GM18511 (cell line): ENCODE results near the gene PLXNB3.

ENCODE experiments used
- ATAC-seq: cut with Tn5 transposase; IDR thresholded peaks from one replicate; pipeline ENCODE4 v1.9.1; 2021; ENCODE audit warnings: mild to moderate bottlenecking, moderate library complexity; ENCODE audit not compliant: unreplicated experiment

The PLXNB3 gene

DNA sequence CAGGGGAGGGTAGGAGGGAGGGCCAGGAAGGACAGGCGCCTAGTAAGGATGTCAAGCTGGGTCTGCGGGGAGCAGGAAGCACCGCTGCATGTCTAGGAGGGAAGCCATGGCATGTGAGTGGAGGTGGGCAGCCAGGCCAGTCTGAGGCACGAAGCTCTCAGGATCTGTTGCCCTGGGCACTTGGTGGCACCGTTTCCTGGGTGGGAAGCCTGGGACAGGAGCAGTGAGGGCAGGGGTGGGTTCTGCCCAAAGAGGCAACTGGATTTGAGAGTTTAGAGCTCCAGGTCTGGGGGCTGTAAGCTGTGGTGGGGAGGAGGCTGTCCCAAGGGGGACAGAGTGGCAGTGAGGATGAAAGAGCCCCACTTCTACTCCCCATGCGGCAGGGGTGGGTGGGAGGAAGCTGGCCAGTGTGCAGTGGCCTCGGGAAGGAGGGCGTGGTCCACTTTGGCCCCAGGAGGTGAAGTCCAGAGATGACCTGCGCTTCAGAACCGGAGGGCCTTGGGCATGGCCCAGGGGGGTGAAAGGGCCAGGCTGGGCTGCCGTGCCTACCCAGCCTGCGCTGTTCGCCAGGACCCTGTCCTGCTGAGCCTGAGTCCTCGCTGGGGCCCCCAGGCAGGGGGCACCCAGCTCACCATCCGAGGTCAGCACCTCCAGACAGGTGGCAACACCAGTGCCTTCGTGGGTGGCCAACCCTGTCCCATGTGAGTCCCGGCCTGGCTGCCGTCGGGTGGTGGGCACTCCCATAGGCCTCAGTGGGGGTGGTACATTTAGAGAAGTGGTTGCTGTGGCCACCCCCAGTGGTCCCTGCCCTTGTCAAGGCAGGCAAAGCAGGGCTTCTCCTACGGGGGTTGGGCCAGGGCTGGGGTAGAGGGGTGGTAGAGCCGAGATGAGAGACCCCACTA is 8.5 kb downstream of the PLXNB3 start:
- ATAC-seq, result no peak

DNA sequence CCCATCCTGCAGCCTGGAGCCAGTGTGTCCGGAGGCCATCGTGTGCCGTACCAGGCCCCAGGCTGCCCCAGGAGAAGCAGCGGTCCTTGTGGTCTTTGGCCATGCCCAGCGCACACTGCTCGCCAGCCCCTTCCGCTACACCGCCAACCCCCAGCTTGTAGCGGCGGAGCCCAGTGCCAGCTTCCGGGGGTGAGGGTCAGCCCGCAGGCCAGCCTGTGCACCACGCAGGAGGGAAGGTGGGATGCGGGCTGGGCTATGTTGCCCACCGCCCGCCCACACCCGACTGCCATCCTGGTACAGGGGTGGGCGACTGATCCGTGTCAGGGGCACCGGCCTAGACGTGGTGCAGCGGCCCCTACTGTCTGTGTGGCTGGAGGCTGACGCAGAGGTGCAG is 9.2 kb downstream of the PLXNB3 start:
- ATAC-seq, result no peak

DNA sequence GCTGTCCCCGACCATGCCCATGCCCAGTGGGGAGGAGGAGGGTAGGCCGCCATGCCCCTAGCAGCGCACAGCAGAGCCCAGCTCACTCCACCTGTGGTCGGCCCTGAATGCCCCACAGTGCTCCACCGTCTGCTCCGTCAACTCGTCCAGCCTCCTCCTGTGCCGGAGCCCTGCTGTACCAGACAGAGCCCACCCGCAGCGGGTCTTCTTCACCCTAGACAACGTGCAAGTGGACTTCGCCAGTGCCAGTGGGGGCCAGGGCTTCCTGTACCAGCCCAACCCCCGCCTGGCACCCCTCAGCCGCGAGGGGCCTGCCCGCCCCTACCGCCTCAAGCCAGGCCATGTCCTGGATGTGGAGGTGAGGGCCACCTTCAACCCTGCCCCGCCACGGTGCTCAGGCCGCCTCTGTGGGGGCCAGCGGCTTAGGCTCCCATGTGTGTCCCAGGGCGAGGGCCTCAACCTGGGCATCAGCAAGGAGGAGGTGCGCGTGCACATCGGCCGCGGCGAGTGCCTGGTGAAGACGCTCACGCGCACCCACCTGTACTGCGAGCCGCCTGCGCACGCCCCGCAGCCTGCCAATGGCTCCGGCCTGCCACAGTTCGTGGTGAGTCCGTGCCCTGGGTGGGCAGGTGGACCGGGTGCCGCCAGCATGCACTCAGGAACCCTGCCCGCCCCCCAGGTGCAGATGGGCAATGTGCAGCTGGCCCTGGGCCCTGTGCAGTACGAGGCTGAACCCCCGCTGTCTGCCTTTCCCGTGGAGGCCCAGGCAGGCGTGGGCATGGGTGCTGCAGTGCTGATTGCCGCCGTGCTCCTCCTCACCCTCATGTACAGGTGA is 9.9 kb downstream of the PLXNB3 start:
- no peak for ATAC-seq

DNA sequence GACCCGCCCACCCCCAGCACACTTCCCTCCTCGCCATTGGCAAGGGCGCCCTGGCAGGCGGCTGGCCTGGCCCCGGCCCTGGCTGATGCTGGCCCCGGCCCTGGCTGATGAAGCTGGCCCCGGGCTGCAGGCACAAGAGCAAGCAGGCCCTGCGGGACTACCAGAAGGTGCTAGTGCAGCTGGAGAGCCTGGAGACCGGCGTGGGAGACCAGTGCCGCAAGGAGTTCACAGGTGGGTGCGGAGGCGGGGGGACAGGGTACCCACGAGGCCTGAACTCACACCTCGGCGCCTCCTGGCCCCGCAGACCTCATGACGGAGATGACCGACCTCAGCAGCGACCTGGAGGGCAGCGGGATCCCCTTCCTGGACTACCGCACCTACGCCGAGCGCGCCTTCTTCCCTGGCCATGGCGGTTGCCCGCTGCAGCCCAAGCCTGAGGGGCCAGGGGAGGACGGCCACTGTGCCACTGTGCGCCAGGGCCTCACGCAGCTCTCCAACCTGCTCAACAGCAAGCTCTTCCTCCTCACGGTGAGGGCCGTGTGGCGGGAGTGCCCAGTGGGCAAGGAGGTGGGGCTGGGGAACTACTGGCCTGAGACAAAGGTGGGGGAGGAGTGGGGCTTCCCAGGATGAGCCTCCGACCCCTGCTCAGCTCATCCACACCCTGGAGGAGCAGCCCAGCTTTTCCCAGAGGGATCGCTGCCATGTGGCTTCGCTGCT is 10.7 kb downstream of the PLXNB3 start:
- ATAC-seq, result no peak

DNA sequence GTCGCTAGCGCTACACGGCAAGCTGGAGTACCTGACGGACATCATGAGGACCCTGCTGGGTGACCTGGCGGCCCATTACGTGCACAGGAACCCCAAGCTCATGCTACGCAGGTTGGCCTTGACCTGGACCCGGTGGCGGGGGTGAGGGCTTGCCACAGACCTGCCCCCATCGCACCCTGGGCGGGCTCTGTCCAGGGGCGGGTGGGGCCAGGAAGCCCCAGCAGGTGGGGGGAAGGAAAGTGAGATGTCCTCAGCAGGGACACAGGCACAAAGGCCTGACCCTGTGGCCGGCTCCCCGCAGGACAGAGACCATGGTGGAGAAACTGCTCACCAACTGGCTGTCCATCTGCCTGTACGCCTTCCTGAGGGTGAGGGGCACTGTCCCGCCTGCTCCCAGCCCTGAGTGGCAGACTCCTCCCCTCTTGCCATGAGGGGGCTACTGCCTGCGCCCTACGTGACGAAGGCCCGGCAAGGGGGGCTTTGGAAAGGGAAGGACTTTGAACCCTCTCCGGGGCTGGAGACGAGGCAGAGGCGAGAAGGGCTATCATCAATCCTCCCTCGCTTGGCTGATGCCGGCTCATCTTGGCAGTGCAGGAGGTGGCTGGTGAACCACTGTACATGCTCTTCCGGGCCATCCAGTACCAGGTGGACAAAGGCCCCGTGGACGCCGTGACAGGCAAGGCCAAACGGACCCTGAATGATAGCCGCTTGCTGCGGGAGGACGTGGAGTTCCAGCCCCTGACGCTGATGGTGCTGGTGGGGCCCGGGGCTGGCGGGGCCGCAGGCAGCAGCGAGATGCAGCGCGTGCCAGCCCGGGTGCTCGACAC is 11.5 kb downstream of the PLXNB3 start:
- ATAC-seq, result no peak

DNA sequence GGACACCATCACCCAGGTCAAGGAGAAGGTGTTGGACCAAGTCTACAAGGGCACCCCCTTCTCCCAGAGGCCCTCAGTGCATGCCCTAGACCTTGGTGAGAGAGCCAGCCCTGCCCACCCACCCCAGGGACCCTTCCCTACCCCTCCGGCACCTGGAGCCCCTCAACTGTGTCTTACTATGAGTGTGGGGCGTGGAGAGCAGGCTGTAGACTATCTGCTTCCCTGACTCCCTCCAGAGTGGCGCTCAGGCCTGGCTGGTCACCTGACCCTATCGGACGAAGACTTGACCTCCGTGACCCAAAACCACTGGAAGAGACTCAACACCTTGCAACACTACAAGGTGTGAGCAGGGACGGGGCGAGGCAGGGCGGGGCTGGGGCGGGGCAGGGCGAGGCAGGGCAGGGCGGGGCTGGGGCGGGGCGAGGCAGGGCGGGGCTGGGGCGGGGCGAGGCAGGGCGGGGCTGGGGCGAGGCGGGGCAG is 12.1 kb downstream of the PLXNB3 start:
- ATAC-seq, result no peak

DNA sequence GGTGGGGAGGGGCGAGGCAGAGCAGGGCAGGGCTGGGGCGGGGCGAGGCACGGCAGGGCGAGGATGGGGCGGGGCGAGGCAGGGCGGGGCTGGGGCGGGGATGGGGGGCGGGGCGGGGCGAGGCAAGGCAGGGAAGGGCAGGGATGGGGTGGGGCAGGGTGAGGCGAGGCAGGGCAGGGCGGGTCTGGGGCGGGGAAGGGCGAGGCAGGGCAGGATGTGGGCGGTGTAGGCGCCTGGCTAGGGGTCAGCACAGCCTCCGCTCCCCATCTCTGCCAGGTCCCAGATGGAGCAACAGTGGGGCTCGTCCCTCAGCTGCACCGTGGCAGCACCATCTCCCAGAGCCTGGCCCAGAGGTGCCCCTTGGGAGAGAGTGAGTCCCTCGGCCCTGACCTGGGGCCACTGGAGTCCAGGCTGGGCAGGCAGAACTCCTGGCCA is 12.6 kb downstream of the PLXNB3 start:
- no peak for ATAC-seq

DNA sequence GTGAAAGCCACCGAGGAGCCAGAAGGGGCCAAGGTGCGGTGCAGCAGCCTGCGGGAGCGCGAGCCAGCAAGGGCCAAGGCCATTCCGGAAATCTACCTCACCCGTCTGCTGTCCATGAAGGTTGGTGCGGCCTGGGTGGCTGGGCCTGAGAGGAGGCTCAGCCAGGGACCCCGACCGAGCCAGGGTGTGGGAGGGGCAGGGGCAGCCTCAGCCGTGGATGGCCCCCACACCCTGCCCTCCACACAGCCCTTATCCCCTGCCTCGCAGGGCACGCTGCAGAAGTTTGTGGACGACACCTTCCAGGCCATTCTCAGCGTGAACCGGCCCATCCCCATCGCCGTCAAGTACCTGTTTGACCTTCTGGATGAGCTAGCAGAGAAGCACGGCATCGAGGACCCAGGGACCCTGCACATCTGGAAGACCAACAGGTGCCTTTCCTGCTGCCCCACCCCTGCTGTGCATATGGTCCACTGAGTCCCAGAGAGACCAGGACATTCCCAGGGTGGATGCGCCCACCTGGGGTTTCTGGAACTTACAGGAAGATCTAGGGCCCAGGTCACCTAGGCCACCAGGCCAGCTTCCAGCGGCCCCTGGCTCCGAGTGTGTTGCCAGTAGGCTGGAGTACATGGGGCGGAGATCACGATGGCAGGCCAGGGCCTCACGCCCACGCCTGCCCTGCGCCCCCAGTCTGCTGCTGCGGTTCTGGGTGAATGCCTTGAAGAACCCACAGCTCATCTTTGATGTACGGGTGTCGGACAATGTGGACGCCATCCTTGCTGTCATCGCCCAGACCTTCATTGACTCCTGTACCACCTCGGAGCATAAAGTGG is 13.4 kb downstream of the PLXNB3 start:
- no peak for ATAC-seq

DNA sequence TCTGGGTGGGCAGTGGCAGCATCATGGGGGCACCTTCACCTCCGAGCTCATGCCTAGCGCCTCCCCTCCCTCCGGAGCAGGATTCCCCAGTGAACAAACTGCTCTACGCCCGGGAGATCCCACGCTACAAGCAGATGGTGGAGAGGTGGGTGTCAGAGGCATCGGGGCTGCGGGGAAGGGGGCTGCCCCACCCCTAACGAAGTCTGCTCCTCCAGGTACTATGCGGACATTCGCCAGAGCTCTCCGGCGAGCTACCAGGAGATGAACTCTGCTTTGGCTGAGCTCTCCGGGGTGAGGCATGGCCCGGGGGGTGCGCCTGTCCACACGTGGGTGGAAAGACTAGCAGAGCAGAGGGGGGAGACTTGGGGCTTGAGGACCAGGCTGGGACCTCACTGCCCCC is 14.1 kb downstream of the PLXNB3 start:
- no peak for ATAC-seq

DNA sequence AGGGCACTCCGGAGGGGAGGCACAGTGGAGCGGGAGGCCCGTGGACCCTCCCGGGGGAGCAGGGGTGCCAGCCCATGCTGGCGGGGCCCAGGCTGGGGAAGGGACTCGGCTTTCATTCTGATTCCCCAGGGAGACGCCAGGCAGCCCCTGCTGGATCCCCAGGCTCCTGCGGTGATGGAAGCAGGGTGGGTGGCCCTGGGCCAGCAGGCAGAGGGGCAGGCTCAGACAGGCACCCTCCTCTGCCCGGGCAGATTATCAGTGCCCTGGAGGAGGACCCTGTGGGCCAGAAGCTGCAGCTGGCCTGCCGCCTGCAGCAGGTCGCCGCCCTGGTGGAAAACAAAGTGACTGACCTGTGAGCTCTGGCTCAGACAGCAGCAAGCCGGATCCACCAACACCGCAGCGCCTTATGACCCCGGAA is 14.6 kb downstream of the PLXNB3 start:
- no peak for ATAC-seq

DNA sequence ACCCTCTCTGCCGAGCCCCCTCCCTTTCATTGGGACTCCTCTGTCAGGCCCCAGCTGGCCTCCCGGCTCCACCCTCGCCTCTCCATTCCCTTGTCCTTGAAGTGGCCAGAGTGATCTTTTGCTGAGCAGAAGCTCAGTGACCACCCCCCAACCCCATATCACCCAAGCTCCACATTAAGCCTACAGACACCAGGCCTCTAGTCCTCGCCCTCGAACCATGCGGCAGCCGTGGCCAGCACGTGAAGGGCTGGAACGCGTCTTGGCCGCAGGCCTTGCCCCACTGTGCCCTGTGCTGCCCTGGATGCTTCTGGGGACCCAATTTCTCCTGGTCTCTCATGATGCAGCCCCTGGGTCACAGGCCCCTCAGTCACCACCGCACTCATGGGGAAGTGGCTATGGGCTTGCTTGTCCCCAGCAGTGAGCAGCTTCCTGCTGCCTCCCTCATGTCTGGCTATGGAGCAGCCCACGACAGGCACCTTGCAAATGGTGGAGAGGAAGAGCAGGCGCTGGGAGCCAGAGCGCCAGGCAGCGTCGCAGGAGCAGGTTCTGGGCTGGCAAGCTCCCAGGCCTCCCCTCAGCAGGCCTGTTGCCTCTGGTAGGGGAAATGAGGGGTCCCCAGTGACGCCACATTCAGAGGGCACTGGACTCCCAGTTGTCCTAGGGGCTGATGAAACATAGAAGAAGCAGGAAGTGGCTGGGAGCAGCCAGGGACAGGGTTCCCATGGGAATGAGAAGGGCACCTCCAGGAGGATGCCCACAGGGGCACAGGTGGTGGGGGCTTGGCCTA is 16.0 kb downstream of the PLXNB3 start:
- no peak for ATAC-seq

DNA sequence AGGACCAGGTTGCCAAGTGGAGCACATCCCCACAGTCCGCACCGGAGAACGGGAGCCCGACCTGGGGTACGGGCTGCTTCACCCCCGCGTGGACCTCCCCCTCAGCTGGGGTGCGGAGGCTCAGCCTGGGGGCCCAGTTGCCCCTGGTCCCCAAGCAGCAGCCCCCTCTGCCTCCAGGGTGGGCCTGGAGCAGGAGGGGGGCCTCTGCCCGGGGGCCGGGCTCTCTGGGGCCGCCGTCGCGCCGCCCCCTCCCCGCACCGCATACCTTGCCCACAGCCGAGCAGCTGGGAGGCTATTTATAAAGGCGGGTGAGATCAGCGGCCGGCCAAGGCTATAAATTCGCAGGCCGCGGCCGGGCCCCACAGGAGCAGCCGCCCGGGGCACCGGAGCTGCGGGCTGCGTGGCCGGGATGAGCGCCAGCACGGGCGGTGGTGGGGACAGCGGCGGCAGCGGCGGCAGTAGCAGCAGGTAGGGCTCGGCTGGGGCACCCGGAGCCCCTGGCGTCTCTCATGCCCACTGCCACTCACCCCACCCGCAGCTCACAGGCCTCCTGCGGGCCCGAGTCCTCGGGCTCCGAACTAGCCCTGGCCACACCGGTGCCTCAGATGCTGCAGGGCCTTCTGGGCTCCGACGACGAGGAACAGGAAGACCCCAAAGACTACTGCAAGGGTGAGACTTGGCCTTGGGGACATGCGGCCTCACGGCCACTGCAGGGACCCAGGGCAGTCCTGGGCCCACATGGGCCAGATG is 16.8 kb downstream of the PLXNB3 start, which contains the start of gene SRPK3:
Gene SRPK3, plus strand, starts transcription at position 364 of the 750 bp plus-strand sequence. Its CDS starts 46 bp downstream, at position 410.
- ATAC-seq, result no peak

DNA sequence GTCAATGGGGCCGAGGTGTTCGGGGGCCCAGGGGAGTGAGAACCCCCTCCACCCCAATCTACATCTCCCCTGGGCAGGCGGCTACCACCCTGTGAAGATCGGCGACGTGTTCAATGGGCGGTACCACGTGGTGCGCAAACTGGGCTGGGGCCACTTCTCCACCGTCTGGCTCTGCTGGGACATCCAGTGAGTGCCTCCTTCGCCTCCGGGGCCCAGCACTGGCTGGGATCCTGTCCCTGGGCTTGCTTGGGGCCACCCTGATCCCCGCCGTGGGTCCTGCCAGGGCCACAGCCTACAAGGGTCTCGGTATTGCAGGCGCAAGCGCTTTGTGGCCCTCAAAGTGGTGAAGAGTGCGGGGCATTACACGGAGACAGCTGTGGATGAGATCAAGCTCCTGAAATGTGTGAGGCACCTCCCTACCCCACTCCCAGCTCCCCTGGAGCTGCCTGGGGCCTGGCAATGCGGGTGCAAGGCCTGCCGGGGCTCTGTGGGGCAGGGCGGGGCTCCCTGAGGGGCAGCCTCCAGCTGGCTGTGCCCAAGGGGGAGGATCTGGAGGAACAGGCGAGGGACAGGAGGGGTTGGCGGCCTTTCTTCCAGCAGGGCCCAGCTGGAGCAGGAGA is 17.5 kb downstream of the PLXNB3 start:
- ATAC-seq, result no peak

DNA sequence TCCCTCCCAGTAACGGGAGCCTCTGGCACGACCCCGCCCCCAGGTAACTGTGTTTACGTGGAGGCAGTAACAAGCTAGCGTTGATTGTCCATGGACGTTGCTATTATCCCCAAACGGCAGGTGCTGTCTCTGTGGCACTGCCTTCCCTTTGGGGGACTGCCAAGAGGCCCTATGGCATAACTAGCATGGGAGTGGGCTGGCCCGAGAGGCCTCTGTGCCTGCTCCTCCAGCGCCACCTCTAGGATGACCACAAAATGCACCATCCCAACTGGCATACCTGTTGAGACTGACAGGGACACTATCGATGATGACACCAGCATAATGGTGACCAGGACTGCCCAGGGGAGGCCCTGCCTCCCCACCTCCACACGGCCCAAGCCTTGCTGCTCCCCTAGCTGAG is 18.3 kb downstream of the PLXNB3 start:
- ATAC-seq, result no peak

DNA sequence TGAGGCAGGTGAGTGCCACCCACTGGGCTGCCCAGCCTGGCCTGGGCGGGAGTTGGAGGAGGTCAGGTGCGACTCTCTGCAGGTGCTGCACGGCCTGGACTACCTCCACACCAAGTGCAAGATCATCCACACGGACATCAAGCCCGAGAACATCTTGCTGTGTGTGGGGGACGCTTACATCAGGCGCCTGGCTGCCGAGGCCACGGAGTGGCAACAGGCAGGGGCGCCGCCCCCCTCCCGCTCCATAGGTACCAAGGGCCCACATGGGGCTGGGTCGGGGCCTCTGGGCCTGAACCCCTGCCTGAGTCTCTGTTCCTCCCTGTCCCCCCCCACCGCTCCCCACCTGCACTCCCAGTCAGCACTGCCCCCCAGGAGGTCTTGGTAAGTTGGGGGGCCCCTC is 18.8 kb downstream of the PLXNB3 start:
- ATAC-seq, result no peak

DNA sequence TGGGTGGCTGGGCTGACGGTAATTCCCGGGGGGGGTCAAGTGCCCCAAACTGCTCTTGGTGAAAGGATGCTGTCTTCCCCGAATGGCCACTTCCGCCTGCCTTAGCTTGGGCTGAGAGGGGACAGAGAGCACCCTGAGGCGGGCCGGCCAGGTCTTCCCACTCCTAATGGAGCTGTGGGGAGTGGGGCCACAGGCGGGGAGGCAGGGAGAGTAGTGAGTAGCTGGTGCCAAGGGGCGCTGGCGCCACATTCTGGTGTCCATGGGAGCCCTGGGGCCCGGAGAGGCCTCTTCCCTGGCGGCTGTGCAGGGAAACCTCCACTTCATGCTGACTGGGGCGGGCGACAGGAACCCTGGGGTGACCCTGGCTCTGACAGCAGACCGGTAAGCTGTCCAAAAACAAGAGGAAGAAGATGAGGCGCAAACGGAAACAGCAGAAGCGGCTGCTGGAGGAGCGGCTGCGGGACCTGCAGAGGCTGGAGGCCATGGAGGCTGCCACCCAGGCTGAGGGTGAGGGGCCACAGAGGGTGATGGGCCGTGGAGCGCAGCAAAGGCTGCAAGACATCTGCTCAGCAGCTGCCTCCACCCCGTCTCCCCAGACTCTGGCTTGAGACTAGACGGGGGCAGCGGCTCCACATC is 19.4 kb downstream of the PLXNB3 start:
- no peak for ATAC-seq
